ENCODE measurements around the gene BICRAL.
"Not testable (repeated sequence)": the region's sequence is repeated elsewhere in the genome, so short reads cannot be mapped to it uniquely, and the experiment has no call there.

BICRAL gene

GRCh38 chr6:42894041-42894828, 112.4 kb downstream of the BICRAL start:
- DNase-seq (ENCODE audit: low spot score): not testable (repeated sequence)

GRCh38 chr6:42896178-42896719, 114.4 kb downstream of the BICRAL start:
- DNase-seq (ENCODE audit: low spot score): no peak

- peak; percentile 43 for DNase-seq (ENCODE audit: low spot score)
Observed at GRCh38 chr6:42898891-42899361, 117.1 kb downstream of the BICRAL start.

GRCh38 chr6:42899871-42900270, 118.0 kb downstream of the BICRAL start:
- no peak for DNase-seq (ENCODE audit: low spot score)

- peak; percentile 83 for DNase-seq (ENCODE audit: low spot score)
Observed at GRCh38 chr6:42901538-42901957, 119.7 kb downstream of the BICRAL start.

GRCh38 chr6:42902429-42903263, 120.8 kb downstream of the BICRAL start:
- DNase-seq (ENCODE audit: low spot score): not testable (repeated sequence)

- DNase-seq (ENCODE audit: low spot score): no peak
Observed at GRCh38 chr6:42904467-42904866, 122.6 kb downstream of the BICRAL start.

- no peak for DNase-seq (ENCODE audit: low spot score)
Observed at GRCh38 chr6:42907336-42907735, 125.5 kb downstream of the BICRAL start.

GRCh38 chr6:42909835-42910234, 128.0 kb downstream of the BICRAL start:
- no peak for DNase-seq (ENCODE audit: low spot score)

GRCh38 chr6:42911171-42912021, 129.5 kb downstream of the BICRAL start:
- no peak for DNase-seq (ENCODE audit: low spot score)

GRCh38 chr6:42914546-42914945, 132.7 kb downstream of the BICRAL start:
- DNase-seq (ENCODE audit: low spot score): no peak

- DNase-seq (ENCODE audit: low spot score): no peak
Observed at GRCh38 chr6:42915732-42916131, 133.9 kb downstream of the BICRAL start, which contains the start of gene PTCRA. PTCRA (plus strand) TSS chr6:42916053; CDS start chr6:42916070, 17 bp downstream.

- no peak for DNase-seq (ENCODE audit: low spot score)
Observed at GRCh38 chr6:42916288-42916687, 134.4 kb downstream of the BICRAL start.

Data from LoVo (cell line).